ENCODE results near the gene TSPAN9.

TSPAN9 gene

DNA sequence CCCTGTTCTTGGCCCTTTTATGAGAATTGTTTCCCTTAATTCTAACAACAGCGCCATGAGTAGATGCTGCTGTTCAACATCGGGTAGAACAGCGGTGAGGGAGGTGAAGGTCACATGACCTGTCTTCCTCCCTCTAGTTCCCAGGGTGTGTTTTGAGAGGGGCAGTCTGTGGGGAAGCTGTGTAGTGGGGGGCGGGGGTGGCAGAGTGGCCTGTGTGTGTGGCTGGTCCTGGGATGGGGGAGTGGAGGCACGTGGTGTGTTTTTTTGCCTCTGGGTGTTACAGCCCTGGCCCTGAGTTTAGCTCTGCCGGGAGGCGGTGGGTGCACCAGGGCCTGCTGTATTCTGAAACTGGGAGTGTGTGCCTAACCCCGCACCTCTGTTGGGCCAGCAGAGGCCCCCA lies 202.7 kb downstream of the TSPAN9 start:
- no peak overlapping the region for H2AFZ ChIP-seq (ENCODE audit: low read depth, low read length)
- no peaks in the 10 kb centered on the region for H3K27me3 ChIP-seq (ENCODE audit: insufficient read depth, low read length)
- H3K9me3 ChIP-seq (ENCODE audit: low read length), result no peaks in the 10 kb centered on the region
- no peak overlapping the region for H3K4me3 ChIP-seq (ENCODE audit: low read length)
- H3K36me3 ChIP-seq (ENCODE audit: insufficient read depth, low read length), result no peaks in the 10 kb centered on the region
- no peaks in the 10 kb centered on the region for H3K4me1 ChIP-seq (ENCODE audit: insufficient read depth, low read length)

DNA sequence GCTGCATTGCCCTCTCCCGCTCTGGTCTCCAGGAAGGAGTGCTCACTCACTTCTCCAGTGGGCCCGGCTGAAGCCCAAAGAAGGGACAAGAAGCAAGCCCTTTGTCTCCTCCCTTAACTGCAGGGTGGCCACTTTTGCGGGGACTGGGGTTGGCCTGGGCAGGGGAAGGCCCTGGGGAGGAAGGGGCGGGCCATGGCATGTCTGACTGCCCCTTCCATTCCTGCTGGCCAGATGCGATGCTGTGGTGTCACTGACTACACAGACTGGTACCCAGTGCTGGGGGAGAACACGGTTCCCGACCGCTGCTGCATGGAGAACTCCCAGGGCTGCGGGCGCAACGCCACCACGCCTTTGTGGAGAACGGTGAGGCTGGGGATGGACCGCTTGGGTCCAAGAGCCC lies 203.8 kb downstream of the TSPAN9 start:
- no peaks in the 10 kb centered on the region for H3K4me1 ChIP-seq (ENCODE audit: insufficient read depth, low read length)

DNA sequence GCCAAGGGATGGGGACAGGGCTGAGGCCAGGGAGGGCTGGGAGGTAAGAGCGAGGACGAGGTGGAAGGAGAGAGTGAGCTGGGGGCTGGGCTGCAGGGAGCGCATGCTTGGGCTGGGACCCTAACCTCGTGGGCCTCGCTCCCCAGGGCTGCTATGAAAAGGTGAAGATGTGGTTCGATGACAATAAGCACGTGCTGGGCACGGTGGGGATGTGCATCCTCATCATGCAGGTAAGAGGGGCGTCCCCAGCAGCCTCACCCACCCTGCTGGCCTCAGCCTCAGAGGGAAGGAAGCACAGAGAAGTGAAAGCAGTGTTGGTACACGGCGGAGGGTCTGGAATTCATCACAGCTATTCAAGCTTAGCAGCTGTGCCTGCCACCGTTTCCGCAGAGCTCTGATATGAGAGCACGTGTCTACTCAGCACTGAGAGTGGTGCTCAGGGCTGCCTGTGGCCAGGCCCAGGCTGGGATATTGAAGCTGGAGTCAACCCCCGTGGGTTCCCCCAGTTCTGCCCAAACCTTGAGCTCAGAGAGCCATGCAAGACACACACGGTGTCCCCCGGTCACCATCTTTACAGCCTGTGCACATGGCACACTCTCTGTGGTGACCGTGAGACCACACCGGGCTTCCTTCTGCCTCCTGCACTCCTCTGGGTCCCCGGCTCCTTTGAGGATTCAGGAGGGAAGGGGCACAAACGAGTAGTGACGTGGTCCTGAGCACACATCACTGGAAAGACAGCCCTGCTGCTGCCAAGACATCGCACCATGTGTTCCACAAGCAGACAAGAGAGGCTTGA lies 204.6 kb downstream of the TSPAN9 start:
- no peak overlapping the region for H3K4me3 ChIP-seq (ENCODE audit: low read length)
- H3K9me3 ChIP-seq (ENCODE audit: low read length), result no peaks in the 10 kb centered on the region
- no peaks in the 10 kb centered on the region for H3K36me3 ChIP-seq (ENCODE audit: insufficient read depth, low read length)

More for the DNA sequence above, 203.8 kb downstream of the TSPAN9 start:
- Histone ChIP-seq H3K27me3 (ENCODE audit: insufficient read depth, low read length) (no peaks in the 10 kb centered on the region), H3K4me3 (ENCODE audit: low read length) (no peak overlapping the region), H3K9me3 (ENCODE audit: low read length) (no peaks in the 10 kb centered on the region), H2AFZ (ENCODE audit: low read depth, low read length) (no peak overlapping the region), H3K36me3 (ENCODE audit: insufficient read depth, low read length) (no peaks in the 10 kb centered on the region)

DNA sequence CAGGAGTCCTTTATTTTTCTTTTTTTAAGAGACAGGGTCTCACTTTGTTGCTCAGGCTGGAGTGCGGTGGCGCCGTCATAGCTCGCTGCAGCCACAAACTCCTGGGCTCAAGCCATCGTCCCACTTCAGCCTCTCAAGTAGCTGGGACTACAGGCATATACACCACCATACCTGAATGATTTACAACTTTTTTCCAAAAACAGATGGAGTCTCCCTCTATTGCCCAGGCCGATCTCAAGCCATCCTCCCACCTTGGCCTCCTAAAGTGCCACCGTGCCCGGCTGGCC lies 205.1 kb downstream of the TSPAN9 start:
- Histone ChIP-seq H3K27me3 (ENCODE audit: insufficient read depth, low read length) (no peaks in the 10 kb centered on the region), H3K9me3 (ENCODE audit: low read length) (no peaks in the 10 kb centered on the region), H3K4me3 (ENCODE audit: low read length) (no peak overlapping the region), H3K36me3 (ENCODE audit: insufficient read depth, low read length) (no peaks in the 10 kb centered on the region), H2AFZ (ENCODE audit: low read depth, low read length) (no peak overlapping the region), H3K4me1 (ENCODE audit: insufficient read depth, low read length) (no peaks in the 10 kb centered on the region)

More for the DNA sequence above, 204.6 kb downstream of the TSPAN9 start:
- H3K4me1 ChIP-seq (ENCODE audit: insufficient read depth, low read length), result no peaks in the 10 kb centered on the region
- H2AFZ ChIP-seq (ENCODE audit: low read depth, low read length), result no peak overlapping the region
- no peaks in the 10 kb centered on the region for H3K27me3 ChIP-seq (ENCODE audit: insufficient read depth, low read length)

DNA sequence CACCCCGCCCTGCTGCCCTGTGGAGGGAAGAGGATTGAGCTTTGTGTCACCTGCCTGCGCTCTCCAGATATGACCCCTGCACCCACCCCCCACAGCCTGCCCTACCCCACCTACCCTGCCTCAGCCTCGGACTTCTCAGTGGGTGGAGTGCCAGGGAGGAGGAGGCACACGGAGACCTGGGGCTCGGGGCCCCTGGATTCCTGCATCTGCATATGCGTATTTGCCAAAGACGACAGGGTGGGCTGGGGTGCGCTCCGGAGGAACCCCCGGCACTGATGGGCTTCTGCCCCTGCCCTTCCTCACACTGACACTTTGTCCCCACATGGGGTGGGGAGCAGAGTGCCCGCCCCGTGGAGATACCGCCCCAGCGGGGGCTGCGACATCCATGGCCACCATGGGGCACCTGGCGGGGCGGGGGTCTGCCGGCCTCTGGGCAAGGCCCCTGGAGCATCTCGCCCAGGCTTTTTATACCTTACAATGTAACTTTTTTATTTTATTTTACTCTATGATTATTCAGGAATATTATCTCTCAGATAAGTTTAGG lies 206.0 kb downstream of the TSPAN9 start:
- Histone ChIP-seq H3K9me3 (ENCODE audit: low read length) (no peaks in the 10 kb centered on the region), H3K4me1 (ENCODE audit: insufficient read depth, low read length) (no peaks in the 10 kb centered on the region), H3K4me3 (ENCODE audit: low read length) (no peak overlapping the region), H2AFZ (ENCODE audit: low read depth, low read length) (no peak overlapping the region), H3K27me3 (ENCODE audit: insufficient read depth, low read length) (no peaks in the 10 kb centered on the region), H3K36me3 (ENCODE audit: insufficient read depth, low read length) (no peaks in the 10 kb centered on the region)

DNA sequence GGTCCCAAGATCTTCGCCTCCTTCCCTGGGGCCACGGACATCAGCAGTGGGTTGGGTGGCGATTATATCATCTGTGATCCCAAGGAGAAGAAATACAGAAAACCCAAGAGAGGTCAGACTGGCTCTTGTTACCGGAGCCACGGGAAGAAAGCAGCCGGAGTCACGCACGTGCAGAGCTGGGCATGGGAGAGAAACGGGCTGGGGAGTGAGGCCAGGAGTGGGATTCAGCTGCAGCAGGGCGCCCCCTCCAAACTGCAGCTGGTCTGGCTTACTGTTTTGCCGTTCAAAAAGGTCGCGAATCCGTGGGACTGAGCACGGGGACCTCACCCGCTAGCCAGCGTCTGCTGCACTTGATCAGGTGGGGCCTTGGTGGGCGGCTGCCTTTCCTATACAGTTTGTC lies 207.2 kb downstream of the TSPAN9 start:
- no peaks in the 10 kb centered on the region for H3K4me1 ChIP-seq (ENCODE audit: insufficient read depth, low read length)
- H3K36me3 ChIP-seq (ENCODE audit: insufficient read depth, low read length), result no peaks in the 10 kb centered on the region
- H3K27me3 ChIP-seq (ENCODE audit: insufficient read depth, low read length), result no peaks in the 10 kb centered on the region
- H2AFZ ChIP-seq (ENCODE audit: low read depth, low read length), result no peak overlapping the region
- H3K9me3 ChIP-seq (ENCODE audit: low read length), result no peaks in the 10 kb centered on the region
- no peak overlapping the region for H3K4me3 ChIP-seq (ENCODE audit: low read length)

DNA sequence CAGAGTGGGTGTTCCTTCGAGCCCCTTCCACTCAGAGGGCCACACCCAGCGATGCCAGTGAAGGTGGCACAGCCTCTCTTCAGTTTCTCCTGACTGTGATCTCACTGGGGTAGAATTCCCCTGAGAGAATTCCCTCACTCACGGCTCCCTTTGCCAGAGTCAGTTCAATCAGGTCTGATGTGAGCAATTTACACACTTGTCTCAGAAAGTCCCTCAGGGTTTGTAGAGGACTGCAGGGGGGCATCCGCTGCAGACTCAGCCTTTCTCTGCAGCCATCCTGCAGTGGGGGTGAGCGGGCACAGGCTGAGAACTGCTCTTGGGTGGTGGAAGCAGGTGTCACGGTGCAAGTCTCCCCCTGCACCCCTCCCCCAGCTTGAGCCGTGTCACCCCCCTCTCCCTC lies 208.4 kb downstream of the TSPAN9 start:
- Histone ChIP-seq H3K4me3 (ENCODE audit: low read length) (no peak overlapping the region), H3K9me3 (ENCODE audit: low read length) (no peaks in the 10 kb centered on the region), H2AFZ (ENCODE audit: low read depth, low read length) (no peak overlapping the region), H3K36me3 (ENCODE audit: insufficient read depth, low read length) (no peaks in the 10 kb centered on the region), H3K27me3 (ENCODE audit: insufficient read depth, low read length) (no peaks in the 10 kb centered on the region), H3K4me1 (ENCODE audit: insufficient read depth, low read length) (no peaks in the 10 kb centered on the region)

DNA sequence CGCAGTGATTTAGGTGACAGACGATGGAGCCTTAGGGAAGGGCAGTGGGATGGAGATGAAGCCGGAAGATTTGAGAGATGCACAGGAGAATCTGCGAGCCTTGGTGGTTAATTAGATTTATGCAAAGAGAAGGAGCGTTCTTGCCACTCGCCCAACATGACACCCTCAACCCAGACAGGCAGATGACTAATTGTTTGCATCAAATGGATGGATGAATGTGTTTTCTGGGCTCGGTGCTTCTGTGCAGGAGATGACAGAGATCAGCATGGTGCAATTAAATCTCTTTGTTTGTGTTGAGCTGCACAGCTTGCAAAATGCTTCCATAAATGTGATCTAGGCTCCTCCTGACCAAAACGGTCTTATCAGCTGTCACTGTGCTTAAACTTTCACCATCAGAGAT lies 211.5 kb downstream of the TSPAN9 start:
- H3K4me3 ChIP-seq (ENCODE audit: low read length), result no peak overlapping the region
- H3K36me3 ChIP-seq (ENCODE audit: insufficient read depth, low read length), result no peaks in the 10 kb centered on the region
- no peaks in the 10 kb centered on the region for H3K9me3 ChIP-seq (ENCODE audit: low read length)
- H2AFZ ChIP-seq (ENCODE audit: low read depth, low read length), result no peak overlapping the region
- no peaks in the 10 kb centered on the region for H3K27me3 ChIP-seq (ENCODE audit: insufficient read depth, low read length)
- H3K4me1 ChIP-seq (ENCODE audit: insufficient read depth, low read length), result no peaks in the 10 kb centered on the region

DNA sequence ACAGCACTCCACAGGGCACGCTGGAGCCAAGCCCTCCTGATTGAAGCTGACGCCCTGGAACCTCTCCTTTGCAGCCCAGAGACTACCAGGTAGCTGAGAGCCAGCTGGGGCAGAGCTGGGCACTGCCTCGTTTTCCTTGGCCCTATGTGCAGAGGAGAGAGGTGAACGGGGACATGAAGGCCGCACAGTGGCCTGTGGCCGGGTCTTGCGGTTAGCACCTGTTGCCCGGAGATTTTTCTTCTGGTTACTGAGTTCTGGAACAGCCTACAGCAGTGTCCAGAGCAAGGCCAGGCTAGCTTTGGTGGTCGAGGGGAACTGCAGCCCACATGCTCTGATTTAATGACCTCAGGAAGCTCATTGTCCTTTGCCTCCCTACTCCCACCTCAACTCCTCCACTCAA lies 212.5 kb downstream of the TSPAN9 start:
- Histone ChIP-seq H3K9me3 (ENCODE audit: low read length) (no peaks in the 10 kb centered on the region), H2AFZ (ENCODE audit: low read depth, low read length) (no peak overlapping the region), H3K27me3 (ENCODE audit: insufficient read depth, low read length) (no peaks in the 10 kb centered on the region), H3K36me3 (ENCODE audit: insufficient read depth, low read length) (no peaks in the 10 kb centered on the region), H3K4me1 (ENCODE audit: insufficient read depth, low read length) (no peaks in the 10 kb centered on the region), H3K4me3 (ENCODE audit: low read length) (no peak overlapping the region)

DNA sequence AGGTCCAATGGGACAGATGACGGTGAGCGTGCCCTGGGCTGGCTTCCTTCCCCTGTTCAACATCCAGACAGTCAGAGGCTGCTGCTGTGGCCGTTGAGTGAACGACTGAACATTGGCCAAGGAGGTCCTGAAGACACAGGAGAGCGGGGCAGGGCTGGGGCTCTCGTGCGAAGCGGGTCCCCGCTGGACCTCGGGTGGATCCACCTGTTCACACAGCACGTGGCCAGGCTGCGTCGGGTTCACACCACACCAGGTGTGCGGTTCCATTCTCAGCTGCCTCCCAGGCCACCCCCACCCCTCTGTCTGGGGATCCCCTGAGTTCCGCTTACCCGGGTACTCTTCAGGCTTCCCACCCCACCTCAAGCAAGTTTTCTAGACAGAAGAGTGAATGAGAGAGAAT lies 214.8 kb downstream of the TSPAN9 start:
- Histone ChIP-seq H3K36me3 (ENCODE audit: insufficient read depth, low read length) (no peaks in the 10 kb centered on the region), H2AFZ (ENCODE audit: low read depth, low read length) (no peak overlapping the region), H3K4me3 (ENCODE audit: low read length) (no peak overlapping the region), H3K4me1 (ENCODE audit: insufficient read depth, low read length) (no peaks in the 10 kb centered on the region), H3K27me3 (ENCODE audit: insufficient read depth, low read length) (no peaks in the 10 kb centered on the region), H3K9me3 (ENCODE audit: low read length) (no peaks in the 10 kb centered on the region)

DNA sequence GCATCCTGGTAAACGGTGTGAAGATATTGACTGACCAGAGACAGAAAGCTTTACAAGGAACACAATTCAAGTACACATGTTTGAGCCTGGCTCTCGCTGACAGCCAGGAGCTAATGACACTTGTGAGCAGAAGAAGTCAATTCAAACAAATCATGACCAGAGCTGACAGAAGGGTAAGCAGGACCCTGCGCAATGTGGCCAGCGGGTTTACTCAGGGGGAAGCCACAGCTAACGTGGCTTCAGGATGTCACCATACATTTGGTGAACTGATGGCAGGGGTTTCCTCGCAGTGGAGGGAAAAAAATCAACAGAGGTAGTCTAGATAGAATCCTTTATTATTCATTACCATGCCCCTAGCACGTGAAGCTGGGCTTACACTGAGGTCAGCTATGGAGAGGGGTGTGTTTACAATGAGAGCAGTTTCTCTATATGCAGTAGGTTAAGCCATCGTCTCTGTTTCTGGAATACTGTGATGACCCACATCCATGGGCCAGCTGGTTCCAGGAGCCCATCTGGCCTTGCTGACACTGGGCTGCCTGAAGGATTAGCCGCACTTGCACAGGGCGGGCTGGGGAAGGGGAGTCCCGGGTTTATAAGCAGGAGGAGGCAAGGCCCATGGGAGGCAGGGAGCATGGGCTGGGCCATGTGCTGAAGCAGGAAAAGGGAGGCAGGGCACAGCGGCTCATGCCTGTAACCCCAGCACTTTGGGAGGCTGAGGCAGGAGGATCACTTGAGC lies 215.7 kb downstream of the TSPAN9 start:
- Histone ChIP-seq H3K4me1 (ENCODE audit: insufficient read depth, low read length) (no peaks in the 10 kb centered on the region), H3K9me3 (ENCODE audit: low read length) (no peaks in the 10 kb centered on the region), H3K4me3 (ENCODE audit: low read length) (no peak overlapping the region), H3K27me3 (ENCODE audit: insufficient read depth, low read length) (peaks cover 2% of the 10 kb centered on the region), H2AFZ (ENCODE audit: low read depth, low read length) (no peak overlapping the region), H3K36me3 (ENCODE audit: insufficient read depth, low read length) (no peaks in the 10 kb centered on the region)

DNA sequence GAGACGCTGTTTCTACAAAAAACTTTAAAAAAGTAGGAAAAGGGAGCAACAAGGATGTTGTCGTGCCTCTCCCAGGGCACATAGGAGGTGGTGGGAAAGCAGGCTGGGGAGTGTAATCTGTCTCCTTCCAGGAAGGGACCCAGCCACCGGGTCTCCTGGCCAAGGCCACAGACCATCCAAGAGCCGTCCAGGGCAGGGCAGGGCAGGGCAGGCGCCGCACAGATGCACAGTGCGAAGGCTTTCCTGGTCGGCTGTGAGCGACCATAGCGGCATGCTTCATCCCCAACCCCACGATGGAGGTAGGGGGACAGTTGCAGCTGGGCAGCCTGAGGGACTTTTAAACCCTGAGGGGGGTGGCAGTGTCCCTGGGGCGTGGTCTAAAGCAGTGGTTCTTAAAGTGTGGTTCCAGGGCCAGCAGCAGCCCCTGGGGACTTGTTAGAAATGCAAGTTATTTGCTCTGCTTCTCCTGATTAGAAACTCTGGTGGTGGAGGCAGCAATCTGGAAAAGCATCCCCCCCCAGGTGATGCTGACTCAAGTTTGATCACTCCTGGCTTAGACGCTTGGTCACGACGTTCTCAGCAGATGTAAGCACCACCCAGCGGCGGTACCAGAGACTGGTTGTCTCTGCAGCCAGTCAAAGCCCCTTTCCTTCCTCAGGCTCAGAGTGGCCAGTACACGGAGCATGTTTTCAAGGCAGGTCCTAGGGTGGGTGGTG lies 216.4 kb downstream of the TSPAN9 start:
- no peak overlapping the region for H2AFZ ChIP-seq (ENCODE audit: low read depth, low read length)
- no peak overlapping the region for H3K4me3 ChIP-seq (ENCODE audit: low read length)
- no peaks in the 10 kb centered on the region for H3K9me3 ChIP-seq (ENCODE audit: low read length)
- no peaks in the 10 kb centered on the region for H3K4me1 ChIP-seq (ENCODE audit: insufficient read depth, low read length)
- no peaks in the 10 kb centered on the region for H3K36me3 ChIP-seq (ENCODE audit: insufficient read depth, low read length)
- peaks cover 6% of the 10 kb centered on the region for H3K27me3 ChIP-seq (ENCODE audit: insufficient read depth, low read length)

DNA sequence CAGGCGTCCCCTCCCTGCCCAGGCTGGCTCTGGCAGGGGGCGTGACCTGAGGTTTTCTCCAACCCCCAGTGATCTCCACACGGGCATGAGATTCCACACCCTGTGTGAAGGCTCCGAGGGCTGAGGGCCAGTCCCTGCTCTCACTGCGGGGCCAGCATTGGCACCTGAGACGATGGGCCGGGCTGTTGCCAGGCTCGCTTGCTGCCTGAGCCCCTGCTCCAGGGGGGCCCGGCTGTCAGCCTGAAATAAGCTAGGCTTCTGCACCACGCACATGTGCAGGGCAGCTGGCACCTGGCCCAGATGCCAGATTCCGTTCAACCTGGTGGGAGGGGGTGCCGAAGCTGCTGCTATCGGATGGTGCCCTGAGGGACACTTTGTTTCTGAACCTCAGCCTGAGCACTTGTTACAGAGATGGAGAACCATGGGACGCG lies 217.3 kb downstream of the TSPAN9 start:
- H3K4me1 ChIP-seq (ENCODE audit: insufficient read depth, low read length), result no peaks in the 10 kb centered on the region
- H3K27me3 ChIP-seq (ENCODE audit: insufficient read depth, low read length), result peaks cover 6% of the 10 kb centered on the region
- H3K36me3 ChIP-seq (ENCODE audit: insufficient read depth, low read length), result no peaks in the 10 kb centered on the region
- no peaks in the 10 kb centered on the region for H3K9me3 ChIP-seq (ENCODE audit: low read length)
- no peak overlapping the region for H3K4me3 ChIP-seq (ENCODE audit: low read length)
- no peak overlapping the region for H2AFZ ChIP-seq (ENCODE audit: low read depth, low read length)
